HepG2 (cell line): ENCODE data around the gene ALG14. TPM values are rescaled to one million over a fixed set of nuclear protein-coding genes. Genes with fewer than 3 reads are reported as not detected.
A peak's percentile ranks its signal among the peaks of the same experiment; 100 is the strongest.

Experiments used
- ARNT ChIP-seq: fragments of 450-650 bp; IDR thresholded peaks from 2 replicates; pipeline ENCODE4 v1.6.1; 2017
- DR1 ChIP-seq: sonication (generic); formaldehyde crosslinking; IDR thresholded peaks from 2 replicates; pipeline ENCODE4 v1.8.0; 2021; ENCODE audit warnings: mild to moderate bottlenecking, missing genetic modification reagents, inconsistent platforms
- FOXM1 ChIP-seq: sonication (generic); formaldehyde crosslinking; IDR thresholded peaks from 2 replicates; pipeline ENCODE4 v1.5.0; 2020; ENCODE audit warnings: missing genetic modification reagents
- HOXA9 ChIP-seq: sonication (generic); formaldehyde crosslinking; IDR thresholded peaks from 2 replicates; pipeline ENCODE4 v1.8.1; 2022; ENCODE audit warnings: missing genetic modification reagents, mild to moderate bottlenecking, moderate library complexity, borderline replicate concordance
- KAT2B ChIP-seq: fragments of 150-350 bp; IDR thresholded peaks from 2 replicates; pipeline ENCODE4 v1.6.1; 2014; ENCODE audit warnings: low read depth, low read length, borderline replicate concordance
- NFE2L1 ChIP-seq: sonication (generic); formaldehyde crosslinking; IDR thresholded peaks from 2 replicates; pipeline ENCODE4 v1.4.0; 2020; ENCODE audit warnings: missing genetic modification reagents, mild to moderate bottlenecking, borderline replicate concordance
- NFE2L2 ChIP-seq: fragments of 150-350 bp; IDR thresholded peaks from 2 replicates; pipeline ENCODE4 v1.6.1; 2014; ENCODE audit warnings: low read length
- NONO ChIP-seq, 2 experiments: fragments of 450-650 bp in 1 of 2; sonication (generic) in 1 of 2; formaldehyde crosslinking in 1 of 2; IDR thresholded peaks in 1 of 2; conservative IDR thresholded peaks in 1 of 2; 2 replicates each; pipeline versions ENCODE4 v1.6.1 to v1.8.0; 2017 to 2022; ENCODE audit warnings: mild to moderate bottlenecking in 1 of 2, missing genetic modification reagents in 1 of 2, moderate library complexity in 1 of 2
- NR1H2 ChIP-seq: sonication (generic); formaldehyde crosslinking; IDR thresholded peaks from 2 replicates; pipeline ENCODE4 v1.8.1; 2022; ENCODE audit warnings: low read depth, missing genetic modification reagents, borderline replicate concordance
- STAG1 ChIP-seq: sonication (generic); formaldehyde crosslinking; IDR thresholded peaks from 2 replicates; pipeline ENCODE4 v1.4.0; 2020; ENCODE audit warnings: missing genetic modification reagents
- TBP ChIP-seq: sonication (generic); formaldehyde crosslinking; IDR thresholded peaks from 2 replicates; pipeline ENCODE4 v1.5.0; 2020; ENCODE audit warnings: missing genetic modification reagents
- TEAD2 ChIP-seq: sonication (generic); formaldehyde crosslinking; IDR thresholded peaks from 2 replicates; pipeline ENCODE4 v1.9.0; 2021; ENCODE audit warnings: missing genetic modification reagents
- ZBTB3 ChIP-seq: sonication (generic); formaldehyde crosslinking; IDR thresholded peaks from 2 replicates; pipeline ENCODE4 v1.4.0; 2020; ENCODE audit warnings: low read depth, mild to moderate bottlenecking, moderate library complexity, missing genetic modification reagents, borderline replicate concordance
- ZBTB7B ChIP-seq: sonication (generic); formaldehyde crosslinking; IDR thresholded peaks from 2 replicates; pipeline ENCODE4 v1.4.0; 2020; ENCODE audit warnings: missing genetic modification reagents
- ZMAT3 ChIP-seq: sonication (generic); formaldehyde crosslinking; conservative IDR thresholded peaks from 2 replicates; pipeline ENCODE4 v1.7.0; 2021; ENCODE audit warnings: missing genetic modification reagents
- ZNF530 ChIP-seq: sonication (generic); formaldehyde crosslinking; IDR thresholded peaks from 2 replicates; pipeline ENCODE4 v1.5.0; 2020; ENCODE audit warnings: low read depth, mild to moderate bottlenecking, missing genetic modification reagents
- ZNF543 ChIP-seq: sonication (generic); formaldehyde crosslinking; IDR thresholded peaks from 2 replicates; pipeline ENCODE4 v1.4.0; 2020; ENCODE audit warnings: mild to moderate bottlenecking, missing genetic modification reagents
- ZNF773 ChIP-seq: sonication (generic); formaldehyde crosslinking; IDR thresholded peaks from 2 replicates; pipeline ENCODE4 v1.4.0; 2020; ENCODE audit warnings: missing genetic modification reagents, borderline replicate concordance
- ZNF790 ChIP-seq: sonication (generic); formaldehyde crosslinking; IDR thresholded peaks from 2 replicates; pipeline ENCODE4 v1.8.0; 2022; ENCODE audit warnings: missing genetic modification reagents, mild to moderate bottlenecking, borderline replicate concordance
- ZSCAN22 ChIP-seq: sonication (generic); formaldehyde crosslinking; IDR thresholded peaks from 2 replicates; pipeline ENCODE4 v1.4.0; 2020; ENCODE audit warnings: mild to moderate bottlenecking, missing genetic modification reagents
- polyA plus RNA-seq, 8 experiments: library from polyadenylated mRNA; depleted of rRNA in 3 of 8; stranded (reverse) in 7 of 8; unstranded in 1 of 8; fragments of >200 nt; fragmentation: Illumina TruSeq in 4 of 8; extraction: Trizol in 4 of 8; gene quantifications; 2 replicates each; pipeline versions ENCODE4 v1.2.1 to v1.2.3, GENCODE V29; 2011 to 2016; ENCODE audit warnings: low read depth in 4 of 8, missing spikeins in 1 of 8, mixed read lengths in 1 of 8; ENCODE audit not compliant: insufficient read depth in 1 of 8
- total RNA-seq, 5 experiments: library from RNA; depleted of rRNA; stranded (reverse); fragments of >200 nt; fragmentation: Illumina TruSeq; extraction: Trizol; gene quantifications; 2 replicates each; pipeline ENCODE4 v1.2.3, GENCODE V29; 2016; ENCODE audit warnings: low read depth in 1 of 5
- TF ChIP-seq, protein P1 (sequence below): sonication (generic); formaldehyde crosslinking; IDR thresholded peaks from 2 replicates; pipeline ENCODE4 v1.8.1; 2023; ENCODE audit warnings: mild to moderate bottlenecking, missing genetic modification reagents
- TF ChIP-seq, protein P2 (sequence below): sonication (generic); formaldehyde crosslinking; IDR thresholded peaks from 2 replicates; pipeline ENCODE4 v1.4.0; 2020; ENCODE audit warnings: mild to moderate bottlenecking, missing genetic modification reagents
- TF ChIP-seq, protein P3 (sequence below): IDR thresholded peaks from 2 replicates; pipeline ENCODE4 v1.6.1; 2018; ENCODE audit warnings: missing genetic modification reagents
- TF ChIP-seq, protein P4 (sequence below): IDR thresholded peaks from 2 replicates; pipeline ENCODE4 v1.4.0; 2020; ENCODE audit warnings: mild to moderate bottlenecking, missing genetic modification reagents

Gene ALG14
- total and polyA plus RNA-seq, 2 of the 13 experiments (the other 11 are each of a cell fraction or from before 2014, with no cell fraction given) = 4.5 to 12.7 TPM

DNA sequence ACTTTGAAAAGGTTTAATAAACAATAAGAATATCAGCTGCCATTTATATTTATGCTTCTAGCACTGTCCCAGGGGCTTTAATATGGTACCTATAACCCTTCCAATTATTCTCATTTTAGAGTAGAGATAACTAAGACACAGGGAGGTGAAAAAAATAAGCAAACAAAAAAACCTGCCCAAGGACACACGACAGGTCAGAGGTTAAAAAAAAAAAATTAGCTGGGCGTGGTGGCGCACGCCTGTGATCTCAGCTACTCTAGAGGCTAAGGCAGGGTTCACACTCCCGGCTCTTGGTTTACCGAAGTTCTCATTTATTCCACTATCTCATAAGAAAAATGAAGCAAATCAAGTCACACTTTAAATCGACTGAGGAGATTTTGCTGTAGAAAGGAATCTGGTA, 111.2 kb downstream of the ALG14 start (continued):
- TF ChIP-seq ZNF530 (CRISPR knock-in tag) = no peak
- TF ChIP-seq, protein P1, sequence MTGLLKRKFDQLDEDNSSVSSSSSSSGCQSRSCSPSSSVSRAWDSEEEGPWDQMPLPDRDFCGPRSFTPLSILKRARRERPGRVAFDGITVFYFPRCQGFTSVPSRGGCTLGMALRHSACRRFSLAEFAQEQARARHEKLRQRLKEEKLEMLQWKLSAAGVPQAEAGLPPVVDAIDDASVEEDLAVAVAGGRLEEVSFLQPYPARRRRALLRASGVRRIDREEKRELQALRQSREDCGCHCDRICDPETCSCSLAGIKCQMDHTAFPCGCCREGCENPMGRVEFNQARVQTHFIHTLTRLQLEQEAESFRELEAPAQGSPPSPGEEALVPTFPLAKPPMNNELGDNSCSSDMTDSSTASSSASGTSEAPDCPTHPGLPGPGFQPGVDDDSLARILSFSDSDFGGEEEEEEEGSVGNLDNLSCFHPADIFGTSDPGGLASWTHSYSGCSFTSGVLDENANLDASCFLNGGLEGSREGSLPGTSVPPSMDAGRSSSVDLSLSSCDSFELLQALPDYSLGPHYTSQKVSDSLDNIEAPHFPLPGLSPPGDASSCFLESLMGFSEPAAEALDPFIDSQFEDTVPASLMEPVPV (CRISPR knock-in tag) = no peak
- no peak for TF ChIP-seq KAT2B
- TF ChIP-seq TEAD2 = no peak
- no peak for TF ChIP-seq NONO (IDR thresholded peaks at IDR 0.05)
- TF ChIP-seq NONO (CRISPR knock-in tag; conservative IDR thresholded peaks at IDR 0.05) = no peak
- no peak for TF ChIP-seq TBP (CRISPR knock-in tag)
- no peak for TF ChIP-seq ZMAT3 (CRISPR knock-in tag)
- no peak for TF ChIP-seq ZNF543 (CRISPR knock-in tag)
- TF ChIP-seq HOXA9 (CRISPR knock-in tag) = no peak
- TF ChIP-seq, protein P2, sequence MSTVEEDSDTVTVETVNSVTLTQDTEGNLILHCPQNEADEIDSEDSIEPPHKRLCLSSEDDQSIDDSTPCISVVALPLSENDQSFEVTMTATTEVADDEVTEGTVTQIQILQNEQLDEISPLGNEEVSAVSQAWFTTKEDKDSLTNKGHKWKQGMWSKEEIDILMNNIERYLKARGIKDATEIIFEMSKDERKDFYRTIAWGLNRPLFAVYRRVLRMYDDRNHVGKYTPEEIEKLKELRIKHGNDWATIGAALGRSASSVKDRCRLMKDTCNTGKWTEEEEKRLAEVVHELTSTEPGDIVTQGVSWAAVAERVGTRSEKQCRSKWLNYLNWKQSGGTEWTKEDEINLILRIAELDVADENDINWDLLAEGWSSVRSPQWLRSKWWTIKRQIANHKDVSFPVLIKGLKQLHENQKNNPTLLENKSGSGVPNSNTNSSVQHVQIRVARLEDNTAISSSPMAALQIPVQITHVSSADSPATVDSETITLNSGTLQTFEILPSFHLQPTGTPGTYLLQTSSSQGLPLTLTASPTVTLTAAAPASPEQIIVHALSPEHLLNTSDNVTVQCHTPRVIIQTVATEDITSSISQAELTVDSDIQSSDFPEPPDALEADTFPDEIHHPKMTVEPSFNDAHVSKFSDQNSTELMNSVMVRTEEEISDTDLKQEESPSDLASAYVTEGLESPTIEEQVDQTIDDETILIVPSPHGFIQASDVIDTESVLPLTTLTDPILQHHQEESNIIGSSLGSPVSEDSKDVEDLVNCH (CRISPR knock-in tag) = no peak
- TF ChIP-seq ZBTB7B (CRISPR knock-in tag) = no peak
- no peak for TF ChIP-seq NFE2L2
- TF ChIP-seq, protein P3, sequence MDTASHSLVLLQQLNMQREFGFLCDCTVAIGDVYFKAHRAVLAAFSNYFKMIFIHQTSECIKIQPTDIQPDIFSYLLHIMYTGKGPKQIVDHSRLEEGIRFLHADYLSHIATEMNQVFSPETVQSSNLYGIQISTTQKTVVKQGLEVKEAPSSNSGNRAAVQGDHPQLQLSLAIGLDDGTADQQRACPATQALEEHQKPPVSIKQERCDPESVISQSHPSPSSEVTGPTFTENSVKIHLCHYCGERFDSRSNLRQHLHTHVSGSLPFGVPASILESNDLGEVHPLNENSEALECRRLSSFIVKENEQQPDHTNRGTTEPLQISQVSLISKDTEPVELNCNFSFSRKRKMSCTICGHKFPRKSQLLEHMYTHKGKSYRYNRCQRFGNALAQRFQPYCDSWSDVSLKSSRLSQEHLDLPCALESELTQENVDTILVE (CRISPR knock-in tag) = no peak
- no peak for TF ChIP-seq DR1 (CRISPR knock-in tag)
- no peak for TF ChIP-seq NR1H2
- TF ChIP-seq, protein P4, sequence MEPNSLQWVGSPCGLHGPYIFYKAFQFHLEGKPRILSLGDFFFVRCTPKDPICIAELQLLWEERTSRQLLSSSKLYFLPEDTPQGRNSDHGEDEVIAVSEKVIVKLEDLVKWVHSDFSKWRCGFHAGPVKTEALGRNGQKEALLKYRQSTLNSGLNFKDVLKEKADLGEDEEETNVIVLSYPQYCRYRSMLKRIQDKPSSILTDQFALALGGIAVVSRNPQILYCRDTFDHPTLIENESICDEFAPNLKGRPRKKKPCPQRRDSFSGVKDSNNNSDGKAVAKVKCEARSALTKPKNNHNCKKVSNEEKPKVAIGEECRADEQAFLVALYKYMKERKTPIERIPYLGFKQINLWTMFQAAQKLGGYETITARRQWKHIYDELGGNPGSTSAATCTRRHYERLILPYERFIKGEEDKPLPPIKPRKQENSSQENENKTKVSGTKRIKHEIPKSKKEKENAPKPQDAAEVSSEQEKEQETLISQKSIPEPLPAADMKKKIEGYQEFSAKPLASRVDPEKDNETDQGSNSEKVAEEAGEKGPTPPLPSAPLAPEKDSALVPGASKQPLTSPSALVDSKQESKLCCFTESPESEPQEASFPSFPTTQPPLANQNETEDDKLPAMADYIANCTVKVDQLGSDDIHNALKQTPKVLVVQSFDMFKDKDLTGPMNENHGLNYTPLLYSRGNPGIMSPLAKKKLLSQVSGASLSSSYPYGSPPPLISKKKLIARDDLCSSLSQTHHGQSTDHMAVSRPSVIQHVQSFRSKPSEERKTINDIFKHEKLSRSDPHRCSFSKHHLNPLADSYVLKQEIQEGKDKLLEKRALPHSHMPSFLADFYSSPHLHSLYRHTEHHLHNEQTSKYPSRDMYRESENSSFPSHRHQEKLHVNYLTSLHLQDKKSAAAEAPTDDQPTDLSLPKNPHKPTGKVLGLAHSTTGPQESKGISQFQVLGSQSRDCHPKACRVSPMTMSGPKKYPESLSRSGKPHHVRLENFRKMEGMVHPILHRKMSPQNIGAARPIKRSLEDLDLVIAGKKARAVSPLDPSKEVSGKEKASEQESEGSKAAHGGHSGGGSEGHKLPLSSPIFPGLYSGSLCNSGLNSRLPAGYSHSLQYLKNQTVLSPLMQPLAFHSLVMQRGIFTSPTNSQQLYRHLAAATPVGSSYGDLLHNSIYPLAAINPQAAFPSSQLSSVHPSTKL (CRISPR knock-in tag) = peak; percentile 85
- TF ChIP-seq ZNF773 (CRISPR knock-in tag) = no peak
- no peak for TF ChIP-seq NFE2L1 (CRISPR knock-in tag)
- no peak for TF ChIP-seq FOXM1 (CRISPR knock-in tag)
- TF ChIP-seq ZSCAN22 (CRISPR knock-in tag) = no peak
- TF ChIP-seq ZNF790 (CRISPR knock-in tag) = no peak
- TF ChIP-seq ZBTB3 = no peak
- TF ChIP-seq ARNT = no peak
- TF ChIP-seq STAG1 (CRISPR knock-in tag) = no peak
